Testis (tissue), 3 donors: ENCODE data around the gene PTPRT. TPM values are rescaled to one million over a fixed set of nuclear protein-coding genes. Genes with fewer than 3 reads are reported as not detected.

ENCODE experiments used
- DNase-seq: peaks from one replicate; pipeline ENCODE4 v3.0.0-alpha.2; 2019
- H3K27ac ChIP-seq, 2 donors: fragments of 200-600 bp; sonication (generic); one replicate each; pipeline ENCODE4 v1.5.1; 2019
- H3K27me3 ChIP-seq: fragments of 200-600 bp; sonication (generic); one replicate; pipeline ENCODE4 v1.5.1; 2019
- H3K36me3 ChIP-seq: fragments of 200-600 bp; sonication (generic); one replicate; pipeline ENCODE4 v1.5.1; 2017; ENCODE audit warnings: low read depth; ENCODE audit errors: missing control alignments
- H3K4me1 ChIP-seq: fragments of 200-600 bp; sonication (generic); one replicate; pipeline ENCODE4 v1.5.1; 2019
- H3K4me3 ChIP-seq, 2 donors: fragments of 200-600 bp; sonication (generic); one replicate each; pipeline ENCODE4 v1.5.1; 2017 to 2019
- H3K9me3 ChIP-seq: fragments of 200-600 bp; sonication (generic); one replicate; pipeline ENCODE4 v1.5.1; 2017
- CTCF ChIP-seq, 3 experiments: fragments of 450-650 bp in 2 of 3; fragments of 200-600 bp in 1 of 3; sonication (generic) in 1 of 3; IDR thresholded peaks; one replicate each; pipeline ENCODE4 v1.5.1; 2016 to 2019; ENCODE audit warnings: antibody characterized with exemption in 3 of 3, mild to moderate bottlenecking in 2 of 3, moderate library complexity in 1 of 3
- POLR2A ChIP-seq: fragments of 450-650 bp; IDR thresholded peaks from one replicate; pipeline ENCODE4 v1.6.1; 2017; ENCODE audit warnings: antibody characterized with exemption, mild to moderate bottlenecking, moderate library complexity
- WGBS, 2 donors: methylation state at CpG; one replicate each; pipeline ENCODE4 v1.1.5; 2018; 5-methylcytosine and 5-hydroxymethylcytosine counted together
- intact Hi-C: fragments of 100-400 bp; cut with DNase I; formaldehyde crosslinking; loops from one replicate; pipeline ENCODE4 v1.15.1; 2023; ENCODE audit warnings: low total_unique reads
- polyA plus RNA-seq: library from polyadenylated mRNA; stranded (reverse); fragments of 350-450 nt; fragmentation: Illumina TruSeq; extraction: RNeasy Lipid Tissue Mini Kit (QIAGEN cat#74804); gene quantifications from one replicate; pipeline ENCODE4 v1.2.3, GENCODE V29; 2014; ENCODE audit warnings: low read depth, low replicate concordance; ENCODE audit not compliant: insufficient read depth
- total RNA-seq, 2 donors: library from RNA; depleted of rRNA; stranded (reverse); fragments of >200 nt; gene quantifications; one replicate each; pipeline ENCODE4 v1.2.3, GENCODE V29; 2016

PTPRT gene
- total and polyA plus RNA-seq, 3 donors from 2014 or later: 2.3 to 2.5 (median 2.3) TPM

- H3K4me3 ChIP-seq: no peak overlapping the region
- peaks cover 22% of the 10 kb centered on the region for H3K4me1 ChIP-seq
- intact Hi-C loops: no loop called here
- TF ChIP-seq CTCF (IDR thresholded peaks at IDR 0.05) (no peak), POLR2A (no peak)
- WGBS, 2 donors: 83 to 89% methylated on average over 1 of the region's 1 CpG
- H3K27me3 ChIP-seq: no peaks in the 10 kb centered on the region
- no peaks in the 10 kb centered on the region for H3K9me3 ChIP-seq
- no peak overlapping the region for H3K27ac ChIP-seq
- H3K36me3 ChIP-seq: no peaks in the 10 kb centered on the region
- no peak for DNase-seq
Observed at GRCh38 chr20:42336576-42336975, 853.1 kb downstream of the PTPRT start.

GRCh38 chr20:42319252-42320013 is 870.3 kb downstream of the PTPRT start:
- Histone ChIP-seq H3K4me1 (peaks cover 4% of the 10 kb centered on the region), H3K9me3 (no peaks in the 10 kb centered on the region), H3K27me3 (no peaks in the 10 kb centered on the region), H3K27ac (no peak overlapping the region), H3K36me3 (no peaks in the 10 kb centered on the region), H3K4me3 (no peak overlapping the region)
- DNase-seq: no peak
- intact Hi-C loops: no loop called here
- 53 to 68% methylated on average over 2 of the region's 2 CpGs for WGBS, 2 donors
- TF ChIP-seq POLR2A (no peak), CTCF (IDR thresholded peaks at IDR 0.05) (no peak)

GRCh38 chr20:42313704-42314103 is 876.0 kb downstream of the PTPRT start:
- TF ChIP-seq POLR2A: no peak
- TF ChIP-seq CTCF (IDR thresholded peaks at IDR 0.05): no peak
- no peaks in the 10 kb centered on the region for H3K4me1 ChIP-seq
- intact Hi-C loops: no loop called here
- no peaks in the 10 kb centered on the region for H3K36me3 ChIP-seq
- no peak for DNase-seq
- no peaks in the 10 kb centered on the region for H3K9me3 ChIP-seq
- H3K27ac ChIP-seq: no peak overlapping the region
- WGBS, 2 donors: 74 to 76% methylated on average over 3 of the region's 3 CpGs
- no peak overlapping the region for H3K4me3 ChIP-seq
- no peaks in the 10 kb centered on the region for H3K27me3 ChIP-seq

- intact Hi-C loops: no loop called here
- Histone ChIP-seq H3K27me3 (no peaks in the 10 kb centered on the region), H3K36me3 (no peaks in the 10 kb centered on the region), H3K9me3 (no peaks in the 10 kb centered on the region), H3K4me3 (no peak overlapping the region), H3K4me1 (no peaks in the 10 kb centered on the region), H3K27ac (no peak overlapping the region)
- DNase-seq: no peak
- no peak for TF ChIP-seq POLR2A
- no peak for TF ChIP-seq CTCF (IDR thresholded peaks at IDR 0.05)
- 75 to 82% methylated on average over 4 of the region's 4 CpGs for WGBS, 2 donors
Observed at GRCh38 chr20:42309050-42309449, 880.7 kb downstream of the PTPRT start.

- Histone ChIP-seq H3K4me1 (no peaks in the 10 kb centered on the region), H3K36me3 (no peaks in the 10 kb centered on the region), H3K27me3 (no peaks in the 10 kb centered on the region), H3K4me3 (no peak overlapping the region), H3K27ac (no peak overlapping the region), H3K9me3 (no peaks in the 10 kb centered on the region)
- TF ChIP-seq POLR2A (no peak), CTCF (IDR thresholded peaks at IDR 0.05) (no peak)
- 85 to 87% methylated on average over 4 of the region's 4 CpGs for WGBS, 2 donors
- intact Hi-C loops: no loop called here
- DNase-seq: no peak
Observed at GRCh38 chr20:42308171-42308570, 881.5 kb downstream of the PTPRT start.
